ENCODE data around the gene GATC.
"Not testable (repeated sequence)": the region's sequence is repeated elsewhere in the genome, so short reads cannot be mapped to it uniquely, and the experiment has no call there.

The GATC gene

GRCh38 chr12:120475643-120476042, 29.4 kb downstream of the GATC start:
- DNase-seq (ENCODE audit: low read depth), result no peak
- TF ChIP-seq CTCF (conservative IDR thresholded peaks at IDR 0.05; ENCODE audit: control insufficient read depth, insufficient read depth, low read depth, low read length), result no peak
- no peak overlapping the region for H3K4me3 ChIP-seq (ENCODE audit: control insufficient read depth, low read depth, low read length)

GRCh38 chr12:120479458-120479857, 33.2 kb downstream of the GATC start:
- no peak for DNase-seq (ENCODE audit: low read depth)
- no peak for TF ChIP-seq CTCF (conservative IDR thresholded peaks at IDR 0.05; ENCODE audit: control insufficient read depth, insufficient read depth, low read depth, low read length)
- no peak overlapping the region for H3K4me3 ChIP-seq (ENCODE audit: control insufficient read depth, low read depth, low read length)

GRCh38 chr12:120480211-120480610, 34.0 kb downstream of the GATC start:
- no peak for DNase-seq (ENCODE audit: low read depth)
- no peak for TF ChIP-seq CTCF (conservative IDR thresholded peaks at IDR 0.05; ENCODE audit: control insufficient read depth, insufficient read depth, low read depth, low read length)
- no peak overlapping the region for H3K4me3 ChIP-seq (ENCODE audit: control insufficient read depth, low read depth, low read length)

GRCh38 chr12:120481022-120481767, 35.0 kb downstream of the GATC start:
- DNase-seq (ENCODE audit: low read depth), result no peak
- no peak overlapping the region for H3K4me3 ChIP-seq (ENCODE audit: control insufficient read depth, low read depth, low read length)
- TF ChIP-seq CTCF (conservative IDR thresholded peaks at IDR 0.05; ENCODE audit: control insufficient read depth, insufficient read depth, low read depth, low read length), result no peak

DNA sequence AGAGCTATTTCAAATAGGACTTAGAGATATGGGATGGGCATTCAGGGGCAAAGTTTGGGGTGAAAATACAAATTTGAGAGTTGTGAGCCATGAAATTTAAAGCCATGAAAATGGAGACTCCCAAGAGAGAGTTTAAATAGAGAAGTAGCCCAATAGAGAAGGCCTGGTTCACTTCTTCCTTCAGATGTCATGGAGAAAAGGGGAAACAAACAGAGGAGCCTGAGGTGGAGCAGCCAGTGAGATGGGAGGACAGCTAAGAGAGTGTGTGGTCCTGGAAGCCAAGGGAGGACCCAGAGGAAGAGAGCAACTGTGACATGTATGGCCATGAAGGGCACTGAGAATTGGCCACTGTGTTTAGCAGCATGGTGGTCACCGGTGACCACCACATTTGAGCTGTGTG, 37.4 kb downstream of the GATC start:
- DNase-seq (ENCODE audit: low read depth), result no peak
- H3K4me3 ChIP-seq (ENCODE audit: control insufficient read depth, low read depth, low read length), result no peak overlapping the region
- no peak for TF ChIP-seq CTCF (conservative IDR thresholded peaks at IDR 0.05; ENCODE audit: control insufficient read depth, insufficient read depth, low read depth, low read length)

DNA sequence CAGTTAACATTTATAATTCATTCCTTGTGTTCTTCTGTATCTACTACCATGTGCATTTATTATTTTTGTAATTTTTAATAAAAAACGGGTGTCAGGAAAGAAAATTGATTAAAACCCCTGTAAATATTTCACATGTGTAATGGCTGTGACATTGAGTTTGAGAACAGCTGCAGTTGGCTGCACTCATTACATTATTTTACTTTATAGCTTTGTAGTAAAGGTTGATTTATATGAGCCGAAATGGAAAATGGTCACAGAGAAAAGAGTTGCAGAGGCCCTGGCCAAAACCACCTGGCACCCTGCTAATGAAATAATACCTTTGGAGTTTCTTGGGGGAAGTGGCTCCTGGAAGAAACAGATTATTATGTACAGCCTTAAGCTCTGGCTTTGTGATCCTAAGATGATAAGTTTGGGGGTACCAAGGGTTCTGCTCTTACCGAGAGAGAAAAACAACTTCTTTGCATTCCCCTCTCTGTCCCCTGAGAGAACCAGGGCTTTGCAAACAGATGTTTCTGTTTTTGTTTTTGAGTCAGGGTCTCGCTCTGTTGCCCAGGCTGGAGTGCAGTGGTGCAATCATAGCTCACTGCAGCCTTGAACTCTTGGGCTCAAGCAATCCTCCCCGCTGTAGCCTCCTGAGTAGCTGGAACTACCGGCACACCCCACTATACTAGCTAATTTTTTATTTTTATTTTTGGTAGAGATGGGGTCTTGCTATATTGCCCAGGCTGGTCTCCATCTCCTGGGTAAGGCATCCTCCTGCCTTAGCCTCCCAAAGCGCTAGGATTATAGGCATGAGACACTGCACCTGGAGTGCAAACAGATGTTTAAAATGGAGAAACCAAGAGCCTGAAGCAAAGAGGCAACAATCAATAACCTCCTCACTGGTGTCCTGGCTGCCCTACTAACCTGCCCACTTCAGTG, 40.0 kb downstream of the GATC start:
- no peak overlapping the region for H3K4me3 ChIP-seq (ENCODE audit: control insufficient read depth, low read depth, low read length)
- DNase-seq (ENCODE audit: low read depth), result no peak
- no peak for TF ChIP-seq CTCF (conservative IDR thresholded peaks at IDR 0.05; ENCODE audit: control insufficient read depth, insufficient read depth, low read depth, low read length)

GRCh38 chr12:120487552-120487951, 41.3 kb downstream of the GATC start:
- not testable (repeated sequence) for H3K4me3 ChIP-seq (ENCODE audit: control insufficient read depth, low read depth, low read length); DNase-seq (ENCODE audit: low read depth)
